K562 (cell line): ENCODE data around the gene HSPA4L.

Experiments used
- ETV6 ChIP-seq, 3 experiments: fragments of 150-350 bp in 1 of 3; sonication (generic) in 1 of 3; formaldehyde crosslinking in 1 of 3; IDR thresholded peaks; 2 replicates each; pipeline versions ENCODE4 v1.6.1 to v1.8.0; 2014 to 2022; ENCODE audit warnings: borderline replicate concordance in 2 of 3, low read depth in 2 of 3, antibody characterized with exemption in 1 of 3, low read length in 1 of 3, mild to moderate bottlenecking in 1 of 3, missing genetic modification reagents in 1 of 3
- FOXK1 ChIP-seq: sonication (generic); formaldehyde crosslinking; IDR thresholded peaks from 2 replicates; pipeline ENCODE4 v1.8.0; 2022; ENCODE audit warnings: missing genetic modification reagents, mild to moderate bottlenecking, borderline replicate concordance
- JUN ChIP-seq, 2 experiments: sonication (generic) in 1 of 2; formaldehyde crosslinking in 1 of 2; IDR thresholded peaks; 2 replicates each; pipeline versions ENCODE4 v1.6.1 to v1.8.0; 2012 to 2022; ENCODE audit warnings: borderline replicate concordance in 2 of 2, mild to moderate bottlenecking in 2 of 2, improper control_type of control experiment in 1 of 2, low read depth in 1 of 2, low read length in 1 of 2, missing genetic modification reagents in 1 of 2
- JUNB ChIP-seq: fragments of 450-650 bp; formaldehyde crosslinking; conservative IDR thresholded peaks from 2 replicates; pipeline ENCODE4 v1.4.0; 2020; ENCODE audit warnings: mild to moderate bottlenecking
- JUND ChIP-seq, 2 experiments: IDR thresholded peaks; 2 replicates in 1 of 2; 3 replicates in 1 of 2; pipeline ENCODE4 v1.6.1; 2011; ENCODE audit warnings: borderline replicate concordance in 2 of 2, low read depth in 2 of 2, low read length in 2 of 2, improper control_type of control experiment in 1 of 2, missing biosample characterization in 1 of 2, missing genetic modification characterization in 1 of 2, missing genetic modification reagents in 1 of 2
- NFE2L1 ChIP-seq: fragments of 450-650 bp; IDR thresholded peaks from 2 replicates; pipeline ENCODE4 v1.6.1; 2016; ENCODE audit warnings: missing genetic modification characterization, low read depth, mild to moderate bottlenecking, missing compliant biosample characterization, moderate library complexity, borderline replicate concordance
- POLR2AphosphoS5 ChIP-seq: IDR thresholded peaks from 2 replicates; pipeline ENCODE4 v1.6.1; 2011; ENCODE audit warnings: mild to moderate bottlenecking, low read depth, low read length, moderate library complexity; ENCODE audit not compliant: control insufficient read depth, insufficient read depth
- ZNF143 ChIP-seq: sonication (generic); formaldehyde crosslinking; IDR thresholded peaks from 2 replicates; pipeline ENCODE4 v1.9.0; 2022; ENCODE audit warnings: mild to moderate bottlenecking, missing genetic modification reagents
- ZNF431 ChIP-seq: sonication (generic); formaldehyde crosslinking; IDR thresholded peaks from 2 replicates; pipeline ENCODE4 v1.8.0; 2022; ENCODE audit warnings: mild to moderate bottlenecking, missing genetic modification reagents
- TF ChIP-seq, protein P1 (sequence below), 2 experiments: IDR thresholded peaks; 2 replicates each; pipeline ENCODE4 v1.6.1; 2011; ENCODE audit warnings: borderline replicate concordance in 1 of 2, control low read depth in 1 of 2, low read depth in 1 of 2, low read length in 1 of 2, mild to moderate bottlenecking in 1 of 2, mixed read lengths in 1 of 2, moderate library complexity in 1 of 2; ENCODE audit not compliant: insufficient read depth in 1 of 2, insufficient read length in 1 of 2, poor library complexity in 1 of 2, severe bottlenecking in 1 of 2; ENCODE audit errors: extremely low read depth in 1 of 2
- TF ChIP-seq, protein P2 (sequence below), 2 experiments: fragments of 450-650 bp in 1 of 2; IDR thresholded peaks; 2 replicates each; pipeline ENCODE4 v1.6.1; 2011 to 2017; ENCODE audit warnings: low read depth in 2 of 2, antibody characterized with exemption in 1 of 2, borderline replicate concordance in 1 of 2, low read length in 1 of 2, mild to moderate bottlenecking in 1 of 2, mixed read lengths in 1 of 2; ENCODE audit not compliant: control insufficient read depth in 1 of 2
- TF ChIP-seq, protein P3 (sequence below), 3 experiments: IDR thresholded peaks in 2 of 3; conservative IDR thresholded peaks in 1 of 3; 2 replicates each; pipeline ENCODE4 v1.5.1; 2011 to 2012; ENCODE audit warnings: low read length in 3 of 3, mild to moderate bottlenecking in 3 of 3, control low read depth in 2 of 3, improper control_type of control experiment in 1 of 3, inconsistent platforms in 1 of 3, low read depth in 1 of 3, mixed read lengths in 1 of 3, moderate library complexity in 1 of 3; ENCODE audit not compliant: insufficient read depth in 2 of 3

DNA sequence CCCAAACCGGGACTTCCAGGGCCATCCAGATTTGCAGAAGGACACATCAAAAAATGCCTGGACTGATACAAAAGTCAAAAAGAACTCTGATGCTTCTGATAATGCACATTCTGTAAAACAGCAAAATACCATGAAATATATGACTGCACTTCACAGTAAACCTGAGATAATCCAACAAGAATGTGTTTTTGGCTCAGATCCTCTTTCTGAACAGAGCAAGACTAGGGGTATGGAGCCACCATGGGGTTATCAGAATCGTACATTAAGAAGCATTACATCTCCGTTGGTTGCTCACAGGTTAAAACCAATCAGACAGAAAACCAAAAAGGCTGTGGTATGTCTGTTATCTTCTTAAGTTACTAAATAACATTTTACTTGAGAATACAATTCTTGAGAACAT is 107.8 kb downstream of the HSPA4L start:
- TF ChIP-seq, protein P1, sequence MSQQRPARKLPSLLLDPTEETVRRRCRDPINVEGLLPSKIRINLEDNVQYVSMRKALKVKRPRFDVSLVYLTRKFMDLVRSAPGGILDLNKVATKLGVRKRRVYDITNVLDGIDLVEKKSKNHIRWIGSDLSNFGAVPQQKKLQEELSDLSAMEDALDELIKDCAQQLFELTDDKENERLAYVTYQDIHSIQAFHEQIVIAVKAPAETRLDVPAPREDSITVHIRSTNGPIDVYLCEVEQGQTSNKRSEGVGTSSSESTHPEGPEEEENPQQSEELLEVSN (IDR thresholded peaks at IDR 0.05; ENCODE audit: borderline replicate concordance in 1 of 2, extremely low read depth in 1 of 2, insufficient read depth in 1 of 2, insufficient read length in 1 of 2, low read depth in 1 of 2, low read length in 1 of 2, poor library complexity in 1 of 2, severe bottlenecking in 1 of 2), result no peak
- TF ChIP-seq JUND (IDR thresholded peaks at IDR 0.05; ENCODE audit: borderline replicate concordance, low read depth, low read length) (no peak), JUND (tag; IDR thresholded peaks at IDR 0.05; ENCODE audit: borderline replicate concordance, low read depth, low read length) (no peak), ZNF143 (CRISPR knock-in tag) (no peak), JUNB (CRISPR knock-in tag) (no peak), FOXK1 (CRISPR knock-in tag) (no peak), JUN (IDR thresholded peaks at IDR 0.05; ENCODE audit: borderline replicate concordance, low read depth, low read length) (no peak), JUN (CRISPR knock-in tag; IDR thresholded peaks at IDR 0.05; ENCODE audit: borderline replicate concordance) (no peak), ZNF431 (no peak), NFE2L1 (tag) (no peak), POLR2AphosphoS5 (no peak), ETV6 (IDR thresholded peaks at IDR 0.05; ENCODE audit: borderline replicate concordance in 1 of 2, low read depth in 2 of 2, low read length in 1 of 2) (no peak), ETV6 (CRISPR knock-in tag; IDR thresholded peaks at IDR 0.05; ENCODE audit: borderline replicate concordance) (no peak)
- TF ChIP-seq, protein P2, sequence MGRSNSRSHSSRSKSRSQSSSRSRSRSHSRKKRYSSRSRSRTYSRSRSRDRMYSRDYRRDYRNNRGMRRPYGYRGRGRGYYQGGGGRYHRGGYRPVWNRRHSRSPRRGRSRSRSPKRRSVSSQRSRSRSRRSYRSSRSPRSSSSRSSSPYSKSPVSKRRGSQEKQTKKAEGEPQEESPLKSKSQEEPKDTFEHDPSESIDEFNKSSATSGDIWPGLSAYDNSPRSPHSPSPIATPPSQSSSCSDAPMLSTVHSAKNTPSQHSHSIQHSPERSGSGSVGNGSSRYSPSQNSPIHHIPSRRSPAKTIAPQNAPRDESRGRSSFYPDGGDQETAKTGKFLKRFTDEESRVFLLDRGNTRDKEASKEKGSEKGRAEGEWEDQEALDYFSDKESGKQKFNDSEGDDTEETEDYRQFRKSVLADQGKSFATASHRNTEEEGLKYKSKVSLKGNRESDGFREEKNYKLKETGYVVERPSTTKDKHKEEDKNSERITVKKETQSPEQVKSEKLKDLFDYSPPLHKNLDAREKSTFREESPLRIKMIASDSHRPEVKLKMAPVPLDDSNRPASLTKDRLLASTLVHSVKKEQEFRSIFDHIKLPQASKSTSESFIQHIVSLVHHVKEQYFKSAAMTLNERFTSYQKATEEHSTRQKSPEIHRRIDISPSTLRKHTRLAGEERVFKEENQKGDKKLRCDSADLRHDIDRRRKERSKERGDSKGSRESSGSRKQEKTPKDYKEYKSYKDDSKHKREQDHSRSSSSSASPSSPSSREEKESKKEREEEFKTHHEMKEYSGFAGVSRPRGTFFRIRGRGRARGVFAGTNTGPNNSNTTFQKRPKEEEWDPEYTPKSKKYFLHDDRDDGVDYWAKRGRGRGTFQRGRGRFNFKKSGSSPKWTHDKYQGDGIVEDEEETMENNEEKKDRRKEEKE (IDR thresholded peaks at IDR 0.05; ENCODE audit: borderline replicate concordance in 1 of 2, control insufficient read depth in 1 of 2, low read depth in 2 of 2, low read length in 1 of 2), result no peak
- TF ChIP-seq, protein P3, sequence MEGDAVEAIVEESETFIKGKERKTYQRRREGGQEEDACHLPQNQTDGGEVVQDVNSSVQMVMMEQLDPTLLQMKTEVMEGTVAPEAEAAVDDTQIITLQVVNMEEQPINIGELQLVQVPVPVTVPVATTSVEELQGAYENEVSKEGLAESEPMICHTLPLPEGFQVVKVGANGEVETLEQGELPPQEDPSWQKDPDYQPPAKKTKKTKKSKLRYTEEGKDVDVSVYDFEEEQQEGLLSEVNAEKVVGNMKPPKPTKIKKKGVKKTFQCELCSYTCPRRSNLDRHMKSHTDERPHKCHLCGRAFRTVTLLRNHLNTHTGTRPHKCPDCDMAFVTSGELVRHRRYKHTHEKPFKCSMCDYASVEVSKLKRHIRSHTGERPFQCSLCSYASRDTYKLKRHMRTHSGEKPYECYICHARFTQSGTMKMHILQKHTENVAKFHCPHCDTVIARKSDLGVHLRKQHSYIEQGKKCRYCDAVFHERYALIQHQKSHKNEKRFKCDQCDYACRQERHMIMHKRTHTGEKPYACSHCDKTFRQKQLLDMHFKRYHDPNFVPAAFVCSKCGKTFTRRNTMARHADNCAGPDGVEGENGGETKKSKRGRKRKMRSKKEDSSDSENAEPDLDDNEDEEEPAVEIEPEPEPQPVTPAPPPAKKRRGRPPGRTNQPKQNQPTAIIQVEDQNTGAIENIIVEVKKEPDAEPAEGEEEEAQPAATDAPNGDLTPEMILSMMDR (IDR thresholded peaks at IDR 0.05 in 2 of 3, conservative IDR thresholded peaks at IDR 0.05 in 1 of 3; ENCODE audit: insufficient read depth in 2 of 3, low read depth in 1 of 3, low read length in 3 of 3), result no peak
